ENCODE measurements around the gene P2RX5. TPM values are rescaled to one million over a fixed set of nuclear protein-coding genes. Genes with fewer than 3 reads are reported as not detected.
"Not testable (repeated sequence)": the region's sequence is repeated elsewhere in the genome, so short reads cannot be mapped to it uniquely, and the experiment has no call there.

Gene P2RX5
- total and polyA plus RNA-seq, 10 donors = 62.5 to 313 (median 152) TPM

DNA sequence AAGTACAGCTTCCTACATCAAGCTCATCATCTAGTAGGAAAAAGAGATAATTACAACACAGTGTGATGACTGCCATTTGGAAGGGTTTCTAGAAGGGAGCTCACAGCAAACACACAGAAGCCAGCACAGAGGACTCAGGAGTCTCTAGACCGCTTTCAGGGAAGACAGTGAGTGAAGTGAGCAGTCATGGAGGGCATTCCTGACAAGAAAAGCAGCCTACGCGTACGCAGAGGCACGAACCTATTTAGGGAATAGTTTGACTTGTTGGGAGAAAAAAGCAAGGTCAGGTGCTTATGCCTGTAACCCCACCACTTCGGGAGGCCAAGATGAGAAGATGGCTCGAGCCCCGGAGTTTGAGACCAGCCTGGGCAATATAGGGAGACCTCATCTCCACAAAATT, 19.3 kb upstream of the P2RX5 start:
- no peak for DNase-seq
- H3K36me3 ChIP-seq = peaks cover 0 to 87% (median 63%) of the 10 kb centered on the region in 6 donors
- peaks cover 23 to 94% (median 49%) of the 10 kb centered on the region in 6 donors for H3K4me1 ChIP-seq

DNA sequence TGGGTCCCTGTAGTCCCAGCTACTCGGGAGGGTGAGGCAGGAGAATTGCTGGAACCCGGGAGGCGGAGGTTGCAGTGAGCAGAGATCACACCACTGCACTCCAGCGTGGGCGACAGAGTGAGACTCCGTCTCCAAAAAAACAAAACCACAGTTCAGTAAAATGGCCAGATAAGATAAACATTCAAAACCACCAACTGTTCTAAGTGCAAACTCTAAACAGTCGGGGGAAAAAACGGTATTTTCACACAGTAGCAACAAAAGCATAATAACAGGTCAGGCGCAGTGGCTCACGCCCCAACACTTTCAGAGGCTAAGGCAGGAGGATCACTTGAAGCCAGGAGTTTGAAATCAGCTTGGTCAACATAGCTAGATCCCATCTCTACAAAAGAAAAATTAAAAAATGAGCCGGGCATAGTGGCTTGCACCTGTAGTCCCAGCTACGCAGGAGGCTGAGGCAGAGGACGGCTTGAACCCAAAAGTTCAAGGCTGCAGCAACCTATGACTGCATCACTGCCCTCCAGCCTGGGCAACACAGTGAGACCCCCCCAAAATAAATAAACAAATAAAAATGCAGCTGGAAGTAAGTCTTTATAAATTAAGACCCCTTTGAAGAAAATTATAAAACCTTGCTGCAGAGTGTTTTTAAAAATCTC, 17.0 kb upstream of the P2RX5 start:
- WGBS, 5 donors = 40 to 67% (median 57%) methylated on average over 13 of the region's 13 CpGs
- Histone ChIP-seq H3K4me3 (no peak overlapping the region), H3K27me3 (replicated peaks in 1 of 7) (no peaks in the 10 kb centered on the region), H3K36me3 (peaks cover 0 to 63% (median 47%) of the 10 kb centered on the region in 6 donors), H3K9me3 (no peaks in the 10 kb centered on the region), H3K4me1 (peaks cover 25 to 94% (median 50%) of the 10 kb centered on the region in 6 donors), H3K27ac (peak overlapping the region in 7 of 8 donors; percentile 27 to 88 (median 81))
- TF ChIP-seq, protein P1, sequence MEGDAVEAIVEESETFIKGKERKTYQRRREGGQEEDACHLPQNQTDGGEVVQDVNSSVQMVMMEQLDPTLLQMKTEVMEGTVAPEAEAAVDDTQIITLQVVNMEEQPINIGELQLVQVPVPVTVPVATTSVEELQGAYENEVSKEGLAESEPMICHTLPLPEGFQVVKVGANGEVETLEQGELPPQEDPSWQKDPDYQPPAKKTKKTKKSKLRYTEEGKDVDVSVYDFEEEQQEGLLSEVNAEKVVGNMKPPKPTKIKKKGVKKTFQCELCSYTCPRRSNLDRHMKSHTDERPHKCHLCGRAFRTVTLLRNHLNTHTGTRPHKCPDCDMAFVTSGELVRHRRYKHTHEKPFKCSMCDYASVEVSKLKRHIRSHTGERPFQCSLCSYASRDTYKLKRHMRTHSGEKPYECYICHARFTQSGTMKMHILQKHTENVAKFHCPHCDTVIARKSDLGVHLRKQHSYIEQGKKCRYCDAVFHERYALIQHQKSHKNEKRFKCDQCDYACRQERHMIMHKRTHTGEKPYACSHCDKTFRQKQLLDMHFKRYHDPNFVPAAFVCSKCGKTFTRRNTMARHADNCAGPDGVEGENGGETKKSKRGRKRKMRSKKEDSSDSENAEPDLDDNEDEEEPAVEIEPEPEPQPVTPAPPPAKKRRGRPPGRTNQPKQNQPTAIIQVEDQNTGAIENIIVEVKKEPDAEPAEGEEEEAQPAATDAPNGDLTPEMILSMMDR (IDR thresholded peaks at IDR 0.05 in 8 of 11, conservative IDR thresholded peaks at IDR 0.05 in 3 of 11) = no peak
- TF ChIP-seq POLR2AphosphoS5 (IDR thresholded peaks at IDR 0.05) = peak in 1 of 3 donors; percentile 23
- TF ChIP-seq POLR2A (IDR thresholded peaks at IDR 0.05) = no peak
- no peak for DNase-seq
- intact Hi-C loops (cut with DNase I; ENCODE audit: low total_unique reads) = no loop called here

More for the DNA sequence above, 19.3 kb upstream of the P2RX5 start:
- no peak overlapping the region for H3K27ac ChIP-seq
- intact Hi-C loops (cut with DNase I; ENCODE audit: low total_unique reads) = no loop called here
- 88 to 99% (median 91%) methylated on average over 8 of the region's 8 CpGs for WGBS, 5 donors
- H3K4me3 ChIP-seq = no peak overlapping the region
- no peak for TF ChIP-seq POLR2AphosphoS5 (IDR thresholded peaks at IDR 0.05)
- no peaks in the 10 kb centered on the region for H3K27me3 ChIP-seq (replicated peaks in 1 of 7)
- no peaks in the 10 kb centered on the region for H3K9me3 ChIP-seq

DNA sequence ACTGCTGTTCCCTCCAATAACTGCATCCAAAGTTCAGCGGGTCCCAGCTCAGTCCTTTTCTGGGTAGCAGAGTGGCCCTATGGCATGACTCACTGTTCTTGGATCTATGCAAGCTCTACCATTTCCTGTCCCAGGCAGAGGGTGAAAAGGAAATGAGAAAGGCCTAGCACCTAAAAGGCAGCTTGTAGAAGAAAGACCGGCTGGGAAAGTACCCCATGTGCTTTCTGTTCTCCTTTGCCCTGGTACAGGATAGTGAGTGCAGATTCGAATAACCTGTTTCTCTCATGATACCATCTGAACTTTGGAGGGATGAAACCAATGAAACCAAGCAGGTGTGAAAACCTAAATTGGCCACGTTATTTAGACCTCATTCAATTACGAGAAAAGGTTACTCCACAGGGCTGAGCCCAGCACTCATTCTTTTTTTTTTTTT, 15.0 kb upstream of the P2RX5 start:
- peak in 2 of 3 donors; percentile 18 to 85 for TF ChIP-seq POLR2AphosphoS5 (IDR thresholded peaks at IDR 0.05)
- TF ChIP-seq, protein P1 (IDR thresholded peaks at IDR 0.05 in 8 of 11, conservative IDR thresholded peaks at IDR 0.05 in 3 of 11) = no peak
- peak in 1 of 3 donors; percentile 17 for TF ChIP-seq POLR2A (IDR thresholded peaks at IDR 0.05)
- peak overlapping the region in 2 of 8 donors; percentile 12 to 41 for H3K4me3 ChIP-seq
- DNase-seq = no peak
- H3K9me3 ChIP-seq = no peaks in the 10 kb centered on the region
- no peaks in the 10 kb centered on the region for H3K27me3 ChIP-seq (replicated peaks in 1 of 7)
- H3K27ac ChIP-seq = peak overlapping the region in 7 of 8 donors; percentile 33 to 88 (median 81)
- intact Hi-C loops (cut with DNase I; ENCODE audit: low total_unique reads) = no loop called here
- peaks cover 0 to 44% (median 27%) of the 10 kb centered on the region in 6 donors for H3K36me3 ChIP-seq
- 15 to 37% (median 29%) methylated on average over 5 of the region's 5 CpGs for WGBS, 5 donors
- H3K4me1 ChIP-seq = peaks cover 25 to 83% (median 51%) of the 10 kb centered on the region in 6 donors

DNA sequence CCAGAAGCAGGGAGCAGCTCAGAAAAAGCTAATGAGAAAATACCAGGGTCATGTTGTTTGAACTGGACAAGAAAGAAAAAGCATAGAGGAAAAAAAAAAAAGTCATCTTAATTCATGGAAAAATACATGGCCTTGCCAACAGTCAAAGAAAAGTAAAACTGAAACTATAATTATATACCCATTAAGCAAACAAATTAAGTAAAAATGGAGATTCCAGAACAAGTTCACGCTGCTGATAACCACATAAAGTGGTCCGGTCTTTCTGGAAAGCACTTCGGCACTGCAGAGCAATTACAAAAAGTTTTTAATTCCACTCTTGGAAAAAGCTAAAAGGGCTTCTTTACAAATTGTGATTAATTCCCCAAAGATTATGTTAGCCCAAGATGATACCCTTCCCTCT, 12.4 kb upstream of the P2RX5 start:
- 50 to 72% (median 56%) methylated on average over 3 of the region's 3 CpGs for WGBS, 5 donors
- intact Hi-C loops (cut with DNase I; ENCODE audit: low total_unique reads) = no loop called here
- Histone ChIP-seq H3K9me3 (no peaks in the 10 kb centered on the region), H3K4me3 (no peak overlapping the region), H3K27ac (peak overlapping the region in 4 of 8 donors; percentile 33 to 62 (median 44)), H3K4me1 (peaks cover 25 to 68% (median 51%) of the 10 kb centered on the region in 6 donors), H3K36me3 (peaks cover 0 to 19% (median 5%) of the 10 kb centered on the region in 6 donors), H3K27me3 (replicated peaks in 1 of 7) (no peaks in the 10 kb centered on the region)
- no peak for DNase-seq
- no peak for TF ChIP-seq POLR2A (IDR thresholded peaks at IDR 0.05)
- no peak for TF ChIP-seq POLR2AphosphoS5 (IDR thresholded peaks at IDR 0.05)
- TF ChIP-seq, protein P1 (IDR thresholded peaks at IDR 0.05 in 8 of 11, conservative IDR thresholded peaks at IDR 0.05 in 3 of 11) = no peak

DNA sequence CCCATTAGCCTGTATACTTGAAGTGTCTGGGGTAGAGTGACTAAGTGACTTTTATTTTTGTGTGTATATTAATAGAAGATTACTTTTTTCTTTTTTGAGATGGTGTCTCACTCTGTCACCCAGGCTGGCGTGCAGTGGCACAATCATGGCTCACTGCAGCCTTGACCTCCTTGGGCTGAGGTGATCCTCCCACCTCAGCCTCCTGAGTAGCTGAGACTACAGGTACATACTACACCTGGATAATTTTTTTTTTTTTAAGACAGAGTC, 9.7 kb upstream of the P2RX5 start:
- H3K27me3 ChIP-seq (replicated peaks in 1 of 7); H3K9me3 ChIP-seq; H3K36me3 ChIP-seq; intact Hi-C loops (cut with DNase I; ENCODE audit: low total_unique reads); DNase-seq; H3K4me3 ChIP-seq: not testable (repeated sequence)
- peak overlapping the region in 1 of 8 donors; percentile 8 for H3K27ac ChIP-seq
- peaks cover 13 to 53% (median 27%) of the 10 kb centered on the region in 6 donors for H3K4me1 ChIP-seq
- WGBS, 5 donors = 69 to 100% (median 100%) methylated on average over 1 of the region's 1 CpG

Data from spleen (tissue), 11 donors.